ENCODE data around the gene VDR.

VDR gene

GRCh38 chr12:47818007-47818376 lies 86.8 kb downstream of the VDR start:
- no peak for TF ChIP-seq TAF1 (IDR thresholded peaks at IDR 0.05; ENCODE audit: borderline replicate concordance, insufficient read depth, low read length)
- no peak for TF ChIP-seq FOXP2 (optimal IDR thresholded peaks at IDR 0.05; ENCODE audit: borderline replicate concordance, extremely low read depth, extremely low read length, insufficient read depth)
- no peak for TF ChIP-seq SIN3A (IDR thresholded peaks at IDR 0.05; ENCODE audit: borderline replicate concordance, insufficient read depth, low read length)
- no peak for TF ChIP-seq POLR2AphosphoS5 (IDR thresholded peaks at IDR 0.05; ENCODE audit: low read depth, low read length)
- TF ChIP-seq REST (IDR thresholded peaks at IDR 0.05; ENCODE audit: insufficient read depth in 1 of 2, low read depth in 2 of 2, low read length in 2 of 2): no peak

DNA sequence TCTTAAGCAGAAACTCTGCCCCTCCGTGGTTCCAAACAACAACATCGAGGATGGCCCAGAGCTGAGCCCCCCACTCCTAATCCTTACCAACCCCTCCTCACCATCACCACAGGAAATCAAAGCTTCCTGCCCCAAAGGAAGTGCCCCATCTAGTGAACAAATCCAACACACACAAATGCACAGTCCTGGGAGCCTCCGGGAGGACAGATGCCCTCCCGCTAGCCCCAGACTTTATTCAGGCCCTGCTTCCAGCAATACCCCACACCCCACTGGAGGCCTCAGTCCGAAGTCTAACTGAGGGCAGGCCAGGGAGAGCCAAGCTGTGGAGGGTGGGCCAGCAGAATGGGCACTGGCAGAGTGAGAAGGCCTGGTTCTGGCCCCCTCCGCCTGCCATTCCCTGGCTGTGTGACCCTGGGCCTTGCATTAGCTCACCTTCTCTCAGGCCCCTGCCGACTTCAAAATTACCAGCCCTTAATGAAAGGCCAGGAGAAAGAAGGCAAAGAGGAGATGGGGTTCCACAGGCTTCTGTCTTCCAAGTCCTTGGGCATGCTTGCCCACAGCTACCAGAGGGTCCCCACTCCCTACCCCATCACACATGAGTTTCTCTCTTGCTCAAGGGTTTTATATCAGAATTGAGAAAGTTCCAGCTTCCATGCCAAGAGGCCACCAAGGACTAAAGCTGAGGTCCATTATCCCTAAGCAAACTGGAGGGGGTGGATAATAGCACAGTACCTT lies 87.4 kb downstream of the VDR start:
- TF ChIP-seq SIN3A (IDR thresholded peaks at IDR 0.05; ENCODE audit: borderline replicate concordance, insufficient read depth, low read length): no peak
- no peak for TF ChIP-seq POLR2AphosphoS5 (IDR thresholded peaks at IDR 0.05; ENCODE audit: low read depth, low read length)

DNA sequence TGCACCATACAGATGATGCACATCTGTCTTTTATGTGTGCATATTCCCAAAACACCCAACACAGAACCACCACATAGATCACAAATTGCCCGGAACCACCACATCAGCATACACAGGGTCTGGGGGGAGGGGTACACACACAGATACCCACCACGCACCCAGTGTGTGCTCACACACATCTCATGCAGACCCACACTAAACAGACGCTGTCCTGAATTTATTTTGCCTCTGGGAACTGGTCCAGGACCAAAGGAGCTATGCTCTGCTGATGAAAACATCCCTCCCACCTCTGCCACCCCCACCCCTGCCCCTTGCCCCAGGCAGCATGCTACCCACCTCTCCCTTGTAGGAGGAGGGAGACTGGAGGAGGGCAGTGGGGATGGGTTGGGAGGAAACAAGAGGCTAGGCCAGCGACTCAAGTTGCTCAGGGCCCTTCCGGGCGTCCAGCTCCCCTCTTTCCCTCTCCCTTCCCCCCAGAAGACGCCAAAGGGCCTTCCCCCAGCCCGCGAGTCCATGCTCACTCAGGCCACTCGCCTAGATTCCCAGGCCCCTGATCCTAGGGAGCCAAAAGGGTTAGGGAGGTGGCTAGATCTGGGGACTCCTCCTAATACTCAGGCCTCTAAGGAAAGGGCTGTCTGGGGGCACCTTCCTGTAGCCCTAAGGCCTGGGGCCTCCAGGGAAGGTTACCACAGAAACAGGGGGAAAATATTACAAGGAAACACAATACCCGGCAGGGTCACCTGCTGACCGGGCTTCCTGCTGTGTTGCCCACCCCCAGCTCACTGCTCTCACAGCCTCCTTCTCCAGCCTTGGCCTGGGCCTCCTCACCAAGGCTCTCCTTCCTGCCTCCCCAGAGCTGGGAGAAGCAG lies 88.2 kb downstream of the VDR start:
- TF ChIP-seq REST (IDR thresholded peaks at IDR 0.05; ENCODE audit: insufficient read depth in 1 of 2, low read depth in 2 of 2, low read length in 2 of 2) (no peak), TAF1 (IDR thresholded peaks at IDR 0.05; ENCODE audit: borderline replicate concordance, insufficient read depth, low read length) (no peak), POLR2AphosphoS5 (IDR thresholded peaks at IDR 0.05; ENCODE audit: low read depth, low read length) (no peak), SIN3A (IDR thresholded peaks at IDR 0.05; ENCODE audit: borderline replicate concordance, insufficient read depth, low read length) (no peak), FOXP2 (optimal IDR thresholded peaks at IDR 0.05; ENCODE audit: borderline replicate concordance, extremely low read depth, extremely low read length, insufficient read depth) (no peak)

DNA sequence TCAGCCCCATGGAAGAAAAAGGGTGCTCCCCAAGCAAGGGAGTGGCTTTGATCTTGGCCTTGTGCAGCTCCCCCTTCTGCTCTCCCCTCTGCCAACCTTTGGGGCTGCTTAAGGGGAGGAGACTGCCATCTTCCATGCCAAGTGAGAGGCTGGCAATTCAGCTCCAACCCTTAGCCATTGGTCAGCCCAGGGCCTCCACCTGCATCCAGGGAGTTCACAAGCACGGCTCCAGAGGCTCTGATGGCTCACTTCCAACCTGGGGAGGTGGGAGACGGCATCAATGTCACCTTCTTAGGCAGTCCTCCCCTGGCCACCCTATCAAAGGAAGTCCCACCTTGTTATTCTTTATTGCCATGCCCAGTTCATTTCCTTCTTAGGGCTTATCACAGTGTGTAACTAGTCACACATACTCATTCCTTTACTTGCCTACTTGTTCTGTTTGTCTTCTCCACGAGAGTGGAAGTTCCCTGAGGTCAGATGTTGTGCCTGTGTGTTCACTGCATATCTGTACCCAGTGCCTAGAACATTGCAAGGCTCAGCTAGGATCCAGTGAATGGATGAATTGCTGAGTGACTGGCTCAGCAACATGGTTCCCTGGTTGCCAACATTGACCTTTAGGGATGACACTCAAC lies 90.1 kb downstream of the VDR start:
- TF ChIP-seq REST (IDR thresholded peaks at IDR 0.05; ENCODE audit: insufficient read depth in 1 of 2, low read depth in 2 of 2, low read length in 2 of 2) (no peak), FOXP2 (optimal IDR thresholded peaks at IDR 0.05; ENCODE audit: borderline replicate concordance, extremely low read depth, extremely low read length, insufficient read depth) (no peak), SIN3A (IDR thresholded peaks at IDR 0.05; ENCODE audit: borderline replicate concordance, insufficient read depth, low read length) (no peak)

DNA sequence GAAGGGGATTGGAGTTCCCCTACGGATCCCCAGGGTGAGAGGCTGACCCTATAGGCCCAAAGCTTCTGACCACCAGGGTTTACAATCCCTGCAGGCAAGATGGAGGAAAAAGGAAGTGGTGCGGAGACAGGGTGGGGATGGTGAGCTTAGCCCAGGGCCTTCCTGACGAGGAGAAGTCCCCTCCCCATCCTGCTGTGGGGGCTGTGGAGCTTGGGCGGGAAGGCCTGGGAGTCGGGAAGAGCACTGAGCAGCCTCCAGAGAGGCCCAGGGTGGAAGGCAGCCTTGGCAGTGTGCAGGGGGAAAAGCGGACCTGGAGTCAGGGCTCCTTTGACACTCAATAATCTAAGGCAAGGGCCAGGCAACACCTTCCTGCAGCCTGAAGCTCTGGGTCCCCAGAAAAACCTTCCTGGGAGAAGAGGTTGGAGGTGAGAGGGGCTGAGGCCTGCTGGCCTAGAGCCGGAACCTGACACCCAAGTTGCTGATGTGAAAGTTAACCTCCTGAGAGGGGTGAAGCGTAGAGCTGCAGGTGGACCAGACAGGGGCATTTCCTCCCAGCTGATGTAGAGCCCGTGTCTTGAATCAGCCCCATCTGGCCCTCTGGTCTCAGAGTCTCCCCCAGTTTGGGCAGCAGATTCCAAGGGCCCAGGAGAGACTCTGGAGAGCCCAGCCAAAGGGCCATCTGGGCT lies 91.1 kb downstream of the VDR start:
- TF ChIP-seq FOXP2 (optimal IDR thresholded peaks at IDR 0.05; ENCODE audit: borderline replicate concordance, extremely low read depth, extremely low read length, insufficient read depth) (no peak), SIN3A (IDR thresholded peaks at IDR 0.05; ENCODE audit: borderline replicate concordance, insufficient read depth, low read length) (no peak), REST (IDR thresholded peaks at IDR 0.05; ENCODE audit: insufficient read depth in 1 of 2, low read depth in 2 of 2, low read length in 2 of 2) (no peak), TAF1 (IDR thresholded peaks at IDR 0.05; ENCODE audit: borderline replicate concordance, insufficient read depth, low read length) (no peak), POLR2AphosphoS5 (IDR thresholded peaks at IDR 0.05; ENCODE audit: low read depth, low read length) (no peak)
